HEK293 (cell line): ENCODE data around the gene SRL.

Experiments
- CTCF ChIA-PET: fragments of 350-600 bp; formaldehyde crosslinking; extraction: SDS; loops from one replicate; lab custom pipeline; 2021; ENCODE audit warnings: antibody characterized with exemption; lab: Yijun Ruan, JAX
- POLR2A ChIA-PET: fragments of 300-600 bp; formaldehyde crosslinking; extraction: SDS; loops from one replicate; lab custom pipeline; 2020; ENCODE audit warnings: antibody characterized with exemption, inconsistent platforms; lab: Yijun Ruan, JAX
- H3K27ac ChIP-seq: fragments of 200-500 bp; sonication (Bioruptor generic); 2 replicates; pipeline ENCODE4 v1.5.1; 2014; ENCODE audit warnings: low read depth, low read length, control low read depth, inconsistent platforms; ENCODE audit errors: extremely low read depth
- H3K36me3 ChIP-seq, 2 experiments: fragments of 200-500 bp in 1 of 2; sonication (Bioruptor generic) in 1 of 2; 1 replicate in 1 of 2; 2 replicates in 1 of 2; pipeline ENCODE4 v1.5.1; 2014 to 2017; ENCODE audit warnings: inconsistent platforms in 2 of 2, low read length in 2 of 2; ENCODE audit not compliant: control insufficient read depth in 2 of 2, insufficient read depth in 1 of 2
- H3K4me1 ChIP-seq: fragments of 200-500 bp; sonication (Bioruptor generic); 2 replicates; pipeline ENCODE4 v1.5.1; 2014; ENCODE audit warnings: mild to moderate bottlenecking, low read length, inconsistent platforms; ENCODE audit not compliant: control insufficient read depth, insufficient read depth
- H3K4me3 ChIP-seq: 2 replicates; pipeline ENCODE4 v1.5.1; 2011; ENCODE audit warnings: low read depth, mild to moderate bottlenecking, control low read depth, low read length, moderate library complexity
- H3K9me3 ChIP-seq: fragments of 200-500 bp; sonication (Bioruptor generic); 2 replicates; pipeline ENCODE4 v1.5.1; 2014; ENCODE audit warnings: low read depth, low read length, inconsistent platforms; ENCODE audit not compliant: control insufficient read depth, insufficient read depth
- IKZF3 ChIP-seq: fragments of 450-650 bp; IDR thresholded peaks from 2 replicates; pipeline ENCODE4 v1.5.0; 2018; ENCODE audit warnings: missing biosample characterization, mild to moderate bottlenecking, missing genetic modification characterization, moderate library complexity
- INSM2 ChIP-seq: fragments of 450-650 bp; formaldehyde crosslinking; IDR thresholded peaks from 2 replicates; pipeline ENCODE4 v1.5.1; 2016; ENCODE audit warnings: missing biosample characterization, missing genetic modification characterization
- MEIS1 ChIP-seq: sonication (generic); formaldehyde crosslinking; IDR thresholded peaks from 2 replicates; pipeline ENCODE4 v1.8.1; 2022; ENCODE audit warnings: missing genetic modification reagents, mild to moderate bottlenecking, borderline replicate concordance
- OSR2 ChIP-seq: fragments of 450-650 bp; formaldehyde crosslinking; IDR thresholded peaks from 2 replicates; pipeline ENCODE4 v1.5.1; 2016; ENCODE audit warnings: missing biosample characterization, missing genetic modification characterization
- OVOL3 ChIP-seq: fragments of 450-650 bp; formaldehyde crosslinking; IDR thresholded peaks from 2 replicates; pipeline ENCODE4 v1.5.1; 2016; ENCODE audit warnings: missing biosample characterization, missing genetic modification characterization
- ZBTB1 ChIP-seq: fragments of 450-650 bp; formaldehyde crosslinking; IDR thresholded peaks from 2 replicates; pipeline ENCODE4 v1.5.1; 2016; ENCODE audit warnings: missing biosample characterization, missing genetic modification characterization
- ZBTB7A ChIP-seq: fragments of 450-650 bp; formaldehyde crosslinking; IDR thresholded peaks from 2 replicates; pipeline ENCODE4 v1.5.1; 2016; ENCODE audit warnings: low read depth, missing biosample characterization, missing genetic modification characterization
- ZNF133 ChIP-seq: fragments of 450-650 bp; formaldehyde crosslinking; IDR thresholded peaks from 2 replicates; pipeline ENCODE4 v1.5.1; 2016; ENCODE audit warnings: missing biosample characterization, missing genetic modification characterization
- ZNF155 ChIP-seq: fragments of 450-650 bp; formaldehyde crosslinking; IDR thresholded peaks from 2 replicates; pipeline ENCODE4 v1.5.1; 2016; ENCODE audit warnings: missing biosample characterization, missing genetic modification characterization
- ZNF362 ChIP-seq: fragments of 450-650 bp; formaldehyde crosslinking; IDR thresholded peaks from 2 replicates; pipeline ENCODE4 v1.5.1; 2016; ENCODE audit warnings: missing biosample characterization, missing genetic modification characterization
- ZNF514 ChIP-seq: fragments of 450-650 bp; formaldehyde crosslinking; IDR thresholded peaks from 2 replicates; pipeline ENCODE4 v1.5.1; 2016; ENCODE audit warnings: missing biosample characterization, missing genetic modification characterization
- ZNF530 ChIP-seq: fragments of 450-650 bp; formaldehyde crosslinking; IDR thresholded peaks from 2 replicates; pipeline ENCODE4 v1.5.1; 2016; ENCODE audit warnings: low read depth, missing biosample characterization, missing genetic modification characterization
- ZNF549 ChIP-seq: fragments of 450-650 bp; IDR thresholded peaks from 2 replicates; pipeline ENCODE4 v1.5.1; 2018; ENCODE audit warnings: missing biosample characterization, missing genetic modification characterization, mild to moderate bottlenecking, inconsistent platforms, moderate library complexity
- ZNF610 ChIP-seq: fragments of 450-650 bp; formaldehyde crosslinking; IDR thresholded peaks from 2 replicates; pipeline ENCODE4 v1.5.1; 2016; ENCODE audit warnings: missing biosample characterization, missing genetic modification characterization, borderline replicate concordance
- ZNF658 ChIP-seq: fragments of 450-650 bp; formaldehyde crosslinking; IDR thresholded peaks from 2 replicates; pipeline ENCODE4; 2016; ENCODE audit warnings: missing biosample characterization, missing genetic modification characterization
- ZNF747 ChIP-seq: fragments of 450-650 bp; formaldehyde crosslinking; IDR thresholded peaks from 2 replicates; pipeline ENCODE4 v1.5.1; 2016; ENCODE audit warnings: missing biosample characterization, missing genetic modification characterization
- ZNF830 ChIP-seq: fragments of 450-650 bp; IDR thresholded peaks from 2 replicates; pipeline ENCODE4 v1.5.0; 2018; ENCODE audit warnings: missing biosample characterization, missing genetic modification characterization, low read depth, mild to moderate bottlenecking, moderate library complexity
- TF ChIP-seq, protein P1 (sequence below): fragments of 450-650 bp; formaldehyde crosslinking; IDR thresholded peaks from 2 replicates; pipeline ENCODE4 v1.5.1; 2016; ENCODE audit warnings: missing biosample characterization, missing genetic modification characterization
- TF ChIP-seq, protein P2 (sequence below): fragments of 450-650 bp; formaldehyde crosslinking; IDR thresholded peaks from 2 replicates; pipeline ENCODE4 v1.5.1; 2016; ENCODE audit warnings: missing biosample characterization, missing genetic modification characterization, borderline replicate concordance

SRL gene

GRCh38 chr16:4166821-4167220, 75.1 kb downstream of the SRL start (continued):
- TF ChIP-seq, protein P1, sequence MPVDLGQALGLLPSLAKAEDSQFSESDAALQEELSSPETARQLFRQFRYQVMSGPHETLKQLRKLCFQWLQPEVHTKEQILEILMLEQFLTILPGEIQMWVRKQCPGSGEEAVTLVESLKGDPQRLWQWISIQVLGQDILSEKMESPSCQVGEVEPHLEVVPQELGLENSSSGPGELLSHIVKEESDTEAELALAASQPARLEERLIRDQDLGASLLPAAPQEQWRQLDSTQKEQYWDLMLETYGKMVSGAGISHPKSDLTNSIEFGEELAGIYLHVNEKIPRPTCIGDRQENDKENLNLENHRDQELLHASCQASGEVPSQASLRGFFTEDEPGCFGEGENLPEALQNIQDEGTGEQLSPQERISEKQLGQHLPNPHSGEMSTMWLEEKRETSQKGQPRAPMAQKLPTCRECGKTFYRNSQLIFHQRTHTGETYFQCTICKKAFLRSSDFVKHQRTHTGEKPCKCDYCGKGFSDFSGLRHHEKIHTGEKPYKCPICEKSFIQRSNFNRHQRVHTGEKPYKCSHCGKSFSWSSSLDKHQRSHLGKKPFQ (tag by site-specific recombination) = no peak
- no peak for TF ChIP-seq ZNF514
- TF ChIP-seq ZNF658 (tag by site-specific recombination) = no peak
- no peak for TF ChIP-seq ZBTB1 (tag by site-specific recombination)
- no peak for TF ChIP-seq ZNF133 (tag by site-specific recombination)
- no peak for TF ChIP-seq ZNF830 (tag by site-specific recombination)
- no peak for TF ChIP-seq ZNF155
- no peak for TF ChIP-seq ZNF362 (tag by site-specific recombination)
- TF ChIP-seq, protein P2, sequence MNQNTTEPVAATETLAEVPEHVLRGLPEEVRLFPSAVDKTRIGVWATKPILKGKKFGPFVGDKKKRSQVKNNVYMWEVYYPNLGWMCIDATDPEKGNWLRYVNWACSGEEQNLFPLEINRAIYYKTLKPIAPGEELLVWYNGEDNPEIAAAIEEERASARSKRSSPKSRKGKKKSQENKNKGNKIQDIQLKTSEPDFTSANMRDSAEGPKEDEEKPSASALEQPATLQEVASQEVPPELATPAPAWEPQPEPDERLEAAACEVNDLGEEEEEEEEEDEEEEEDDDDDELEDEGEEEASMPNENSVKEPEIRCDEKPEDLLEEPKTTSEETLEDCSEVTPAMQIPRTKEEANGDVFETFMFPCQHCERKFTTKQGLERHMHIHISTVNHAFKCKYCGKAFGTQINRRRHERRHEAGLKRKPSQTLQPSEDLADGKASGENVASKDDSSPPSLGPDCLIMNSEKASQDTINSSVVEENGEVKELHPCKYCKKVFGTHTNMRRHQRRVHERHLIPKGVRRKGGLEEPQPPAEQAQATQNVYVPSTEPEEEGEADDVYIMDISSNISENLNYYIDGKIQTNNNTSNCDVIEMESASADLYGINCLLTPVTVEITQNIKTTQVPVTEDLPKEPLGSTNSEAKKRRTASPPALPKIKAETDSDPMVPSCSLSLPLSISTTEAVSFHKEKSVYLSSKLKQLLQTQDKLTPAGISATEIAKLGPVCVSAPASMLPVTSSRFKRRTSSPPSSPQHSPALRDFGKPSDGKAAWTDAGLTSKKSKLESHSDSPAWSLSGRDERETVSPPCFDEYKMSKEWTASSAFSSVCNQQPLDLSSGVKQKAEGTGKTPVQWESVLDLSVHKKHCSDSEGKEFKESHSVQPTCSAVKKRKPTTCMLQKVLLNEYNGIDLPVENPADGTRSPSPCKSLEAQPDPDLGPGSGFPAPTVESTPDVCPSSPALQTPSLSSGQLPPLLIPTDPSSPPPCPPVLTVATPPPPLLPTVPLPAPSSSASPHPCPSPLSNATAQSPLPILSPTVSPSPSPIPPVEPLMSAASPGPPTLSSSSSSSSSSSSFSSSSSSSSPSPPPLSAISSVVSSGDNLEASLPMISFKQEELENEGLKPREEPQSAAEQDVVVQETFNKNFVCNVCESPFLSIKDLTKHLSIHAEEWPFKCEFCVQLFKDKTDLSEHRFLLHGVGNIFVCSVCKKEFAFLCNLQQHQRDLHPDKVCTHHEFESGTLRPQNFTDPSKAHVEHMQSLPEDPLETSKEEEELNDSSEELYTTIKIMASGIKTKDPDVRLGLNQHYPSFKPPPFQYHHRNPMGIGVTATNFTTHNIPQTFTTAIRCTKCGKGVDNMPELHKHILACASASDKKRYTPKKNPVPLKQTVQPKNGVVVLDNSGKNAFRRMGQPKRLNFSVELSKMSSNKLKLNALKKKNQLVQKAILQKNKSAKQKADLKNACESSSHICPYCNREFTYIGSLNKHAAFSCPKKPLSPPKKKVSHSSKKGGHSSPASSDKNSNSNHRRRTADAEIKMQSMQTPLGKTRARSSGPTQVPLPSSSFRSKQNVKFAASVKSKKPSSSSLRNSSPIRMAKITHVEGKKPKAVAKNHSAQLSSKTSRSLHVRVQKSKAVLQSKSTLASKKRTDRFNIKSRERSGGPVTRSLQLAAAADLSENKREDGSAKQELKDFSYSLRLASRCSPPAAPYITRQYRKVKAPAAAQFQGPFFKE (tag by site-specific recombination) = no peak
- no peak for TF ChIP-seq ZNF610 (tag by site-specific recombination)
- TF ChIP-seq ZNF530 (tag by site-specific recombination) = no peak
- TF ChIP-seq ZBTB7A (tag by site-specific recombination) = no peak

GRCh38 chr16:4160658-4161430, 81.0 kb downstream of the SRL start:
- H3K36me3 ChIP-seq = no peaks in the 10 kb centered on the region
- POLR2A ChIA-PET = no interaction called here
- H3K9me3 ChIP-seq = no peaks in the 10 kb centered on the region
- TF ChIP-seq OVOL3 (tag by site-specific recombination) (no peak), ZNF747 (tag by site-specific recombination) (no peak), OSR2 (tag by site-specific recombination) (no peak), MEIS1 (CRISPR knock-in tag) (no peak), ZNF549 (no peak), IKZF3 (tag by site-specific recombination) (no peak), INSM2 (tag by site-specific recombination) (no peak)
- TF ChIP-seq, all 188 proteins: peak for 0
- Histone ChIP-seq H3K27ac (no peak overlapping the region), H3K4me1 (no peaks in the 10 kb centered on the region), H3K4me3 (no peak overlapping the region)
- CTCF ChIA-PET = no interaction called here
